Heart right ventricle (tissue), 16 donors: ENCODE data around the gene DLST. TPM values are rescaled to one million over a fixed set of nuclear protein-coding genes. Genes with fewer than 3 reads are reported as not detected.
A peak's percentile ranks its signal among the peaks of the same experiment; 100 is the strongest.

Experiments used
- ATAC-seq, 8 donors: fragments of 200-7000 bp; cut with Tn5 transposase; one replicate each; pipeline ENCODE4 v1.9.1; 2020; ENCODE audit warnings: mild to moderate bottlenecking in 8 of 8, moderate library complexity in 8 of 8, moderate number of reproducible peaks in 1 of 8
- DNase-seq, 2 donors: peaks; one replicate each; pipeline ENCODE4 v3.0.0-alpha.2; 2020
- H3K27ac ChIP-seq, 10 donors: fragments of 200-600 bp; sonication (generic) in 2 of 10; one replicate each; pipeline versions ENCODE4 v1.5.0 to v1.8.0; 2020 to 2022; ENCODE audit warnings: mild to moderate bottlenecking in 3 of 10
- H3K27me3 ChIP-seq, 7 donors: fragments of 200-600 bp; one replicate each; pipeline ENCODE4 v1.8.0; 2021 to 2022; ENCODE audit warnings: mild to moderate bottlenecking in 2 of 7
- H3K36me3 ChIP-seq, 9 donors: fragments of 200-600 bp; sonication (generic) in 1 of 9; one replicate each; pipeline versions ENCODE4 v1.5.0 to v1.8.0; 2020 to 2022; ENCODE audit warnings: mild to moderate bottlenecking in 2 of 9
- H3K4me1 ChIP-seq, 9 donors: fragments of 200-600 bp; sonication (generic) in 1 of 9; one replicate each; pipeline versions ENCODE4 v1.5.0 to v1.8.0; 2020 to 2022; ENCODE audit warnings: mild to moderate bottlenecking in 4 of 9
- H3K4me3 ChIP-seq, 10 donors: fragments of 200-600 bp; sonication (generic) in 2 of 10; one replicate each; pipeline versions ENCODE4 v1.5.0 to v1.8.0; 2020 to 2022; ENCODE audit warnings: mild to moderate bottlenecking in 7 of 10, moderate library complexity in 2 of 10
- H3K9me3 ChIP-seq, 11 donors: fragments of 200-600 bp in 10 of 11; sonication (generic) in 2 of 11; one replicate each; pipeline versions ENCODE4 v1.5.0 to v1.8.0; 2013 to 2022; ENCODE audit warnings: mild to moderate bottlenecking in 2 of 11, control low read depth in 1 of 11, moderate library complexity in 1 of 11
- WGBS, 2 donors: extraction: QIAGEN DNeasy Blood & Tissue Kit; methylation state at CpG; one replicate each; pipeline ENCODE4 v1.1.7; 2013; ENCODE audit warnings: inconsistent platforms in 1 of 2; 5-methylcytosine and 5-hydroxymethylcytosine counted together
- intact Hi-C, 10 donors: fragments of 100-400 bp; cut with DNase I; formaldehyde crosslinking; loops; one replicate each; pipeline versions ENCODE4 v1.11.1 to v1.14.2; 2022
- polyA plus RNA-seq, 2 donors: library from polyadenylated mRNA; stranded (reverse); fragments of 200-250 nt; gene quantifications; one replicate each; pipeline ENCODE4 v1.2.3, GENCODE V29; 2013
- total RNA-seq, 10 donors: library from RNA; stranded (reverse); fragmentation: NEBNext Ultra II Directional in 3 of 10; extraction: Animal tissue kit (Norgen Biotek cat#: 25700) in 3 of 10; gene quantifications; one replicate each; pipeline versions ENCODE4 v1.2.1 to v1.2.4, GENCODE V29; 2021 to 2023
- TF ChIP-seq, protein P1 (sequence below), 9 donors: fragments of 200-600 bp; sonication (generic) in 2 of 9; IDR thresholded peaks; one replicate each; pipeline versions ENCODE4 v1.5.0 to v1.8.0; 2021 to 2022; ENCODE audit warnings: antibody characterized with exemption in 9 of 9, mild to moderate bottlenecking in 5 of 9, moderate library complexity in 1 of 9
- donor health status: Arrhythmogenic right ventricular cardiomyopathy.
- donor health status: ischemic (EF 13 %, LVEDD 7.1; RV severe dilation, severe dysfunction).
- donor health status: healthy with polysubstance abuse.
- donor health status: DM: no; HTN: yes; CAD: no.
- donor health status: DM: no; HTN: no; CAD: no.
- donor health status: ischemic (EF 25% LVEDD 6.9; RV normal size, moderate dysfunction).
- donor health status: ischemic (EF 25% LVEDD 5.7; RV mildly dilated, moderate dysfunction).
- donor health status: healthy.
- donor health status: DM: yes; HTN: yes; CAD: no.
- donor health status: Ischemic cardiomyopathy.
- donor health status: ischemic (EF 35%, LVEDD 5.7; RV mildly dilated, moderate dysfunction).
- donor health status: nonischemic (EF 11% LVEDD 7.7; RV severe dilation, severe dysfunction).
- donor health status: DM: yes; HTN: yes; CAD: no.
- donor health status: PGD.
- donor health status: ischemic (EF 29% LVEDD 5.4; RV normal size, mild dysfunction).
- donor health status: nonischemic (EF 23%, LVEDD 6.1; RV moderate dilation, normal function).

The DLST gene
- total and polyA plus RNA-seq, 12 donors, result 52.5 to 273 (median 226) TPM

DNA sequence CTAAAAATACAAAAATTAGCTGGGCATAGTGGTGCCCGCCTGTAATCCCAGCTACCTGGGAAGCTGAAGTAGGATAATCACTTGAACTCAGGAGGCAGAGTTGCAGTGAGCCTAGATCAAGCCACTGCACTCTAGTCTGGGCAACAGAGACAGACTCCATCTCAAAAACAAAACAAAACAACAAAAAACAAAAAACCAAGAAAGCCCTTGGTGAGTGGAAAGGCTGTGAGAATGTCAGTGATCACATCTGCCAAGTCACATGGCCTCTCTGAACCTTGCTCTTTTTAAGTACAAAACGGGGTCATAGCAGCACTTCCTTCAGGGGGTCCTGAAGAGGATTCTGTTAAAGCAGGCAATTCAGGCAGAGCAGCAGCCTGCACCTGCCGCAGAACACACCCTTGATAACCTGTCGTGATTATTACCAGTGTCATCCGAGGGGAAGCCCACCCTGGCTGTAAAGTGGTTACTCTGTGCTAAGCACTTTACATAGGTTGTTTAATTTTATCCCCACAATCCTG, 31.7 kb downstream of the DLST start:
- ATAC-seq (no peak), DNase-seq (no peak)
- WGBS, 2 donors, result 75 to 79% methylated on average over 5 of the region's 5 CpGs
- H3K36me3 ChIP-seq, result peaks cover 0 to 2% (median 0%) of the 10 kb centered on the region in 9 donors
- H3K27me3 ChIP-seq, result no peaks in the 10 kb centered on the region
- intact Hi-C loops, result loop anchor here in 5 of 10 donors (5.0 to 10.0 kb wide), 4 partner anchors 154 to 391 kb away; partner anchors contain the start of gene ZC2HC1C (in 1 of the 5)
- H3K9me3 ChIP-seq, result no peaks in the 10 kb centered on the region
- no peak overlapping the region for H3K4me3 ChIP-seq
- H3K27ac ChIP-seq, result peak overlapping the region in 2 of 10 donors; percentile 45 to 90
- TF ChIP-seq, protein P1, sequence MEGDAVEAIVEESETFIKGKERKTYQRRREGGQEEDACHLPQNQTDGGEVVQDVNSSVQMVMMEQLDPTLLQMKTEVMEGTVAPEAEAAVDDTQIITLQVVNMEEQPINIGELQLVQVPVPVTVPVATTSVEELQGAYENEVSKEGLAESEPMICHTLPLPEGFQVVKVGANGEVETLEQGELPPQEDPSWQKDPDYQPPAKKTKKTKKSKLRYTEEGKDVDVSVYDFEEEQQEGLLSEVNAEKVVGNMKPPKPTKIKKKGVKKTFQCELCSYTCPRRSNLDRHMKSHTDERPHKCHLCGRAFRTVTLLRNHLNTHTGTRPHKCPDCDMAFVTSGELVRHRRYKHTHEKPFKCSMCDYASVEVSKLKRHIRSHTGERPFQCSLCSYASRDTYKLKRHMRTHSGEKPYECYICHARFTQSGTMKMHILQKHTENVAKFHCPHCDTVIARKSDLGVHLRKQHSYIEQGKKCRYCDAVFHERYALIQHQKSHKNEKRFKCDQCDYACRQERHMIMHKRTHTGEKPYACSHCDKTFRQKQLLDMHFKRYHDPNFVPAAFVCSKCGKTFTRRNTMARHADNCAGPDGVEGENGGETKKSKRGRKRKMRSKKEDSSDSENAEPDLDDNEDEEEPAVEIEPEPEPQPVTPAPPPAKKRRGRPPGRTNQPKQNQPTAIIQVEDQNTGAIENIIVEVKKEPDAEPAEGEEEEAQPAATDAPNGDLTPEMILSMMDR (IDR thresholded peaks at IDR 0.05), result no peak
- H3K4me1 ChIP-seq, result peaks cover 23 to 70% (median 49%) of the 10 kb centered on the region in 9 donors

DNA sequence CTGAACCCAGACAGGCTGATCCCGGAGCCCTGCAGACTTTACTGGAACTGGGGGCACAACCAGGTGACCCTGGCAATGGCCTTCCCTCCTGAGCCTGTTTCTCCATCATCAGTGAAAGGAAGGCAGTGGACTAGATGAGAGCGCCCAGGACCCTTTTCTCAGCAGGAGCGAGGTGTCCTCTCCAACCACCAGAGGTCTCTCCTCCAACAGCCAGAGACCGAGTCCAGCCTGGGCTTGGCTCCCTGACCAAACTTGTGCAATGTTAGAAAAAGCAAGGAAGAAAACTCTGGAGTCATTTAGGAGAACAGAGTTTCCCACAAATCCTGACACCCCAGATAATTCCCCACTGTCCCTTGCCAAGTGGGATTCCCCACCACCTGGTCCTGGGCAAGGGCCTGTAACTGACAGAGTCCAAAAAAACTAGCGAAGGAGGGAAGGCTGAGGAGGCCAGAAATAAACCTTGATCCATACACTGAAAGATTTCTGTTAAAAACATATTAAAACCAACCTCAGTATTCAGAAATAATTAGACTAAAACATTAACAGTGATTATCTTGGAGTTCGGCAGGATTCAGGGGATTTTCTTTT, 32.4 kb downstream of the DLST start:
- H3K4me1 ChIP-seq, result peaks cover 25 to 69% (median 49%) of the 10 kb centered on the region in 9 donors
- H3K4me3 ChIP-seq, result no peak overlapping the region
- H3K36me3 ChIP-seq, result peaks cover 0 to 3% (median 0%) of the 10 kb centered on the region in 9 donors
- whole genome bisulfite sequencing, 2 donors, result 39 to 48% methylated on average over 6 of the region's 6 CpGs
- H3K27ac ChIP-seq, result peak overlapping the region in 8 of 10 donors; percentile 8 to 90 (median 56)
- intact Hi-C loops, result loop anchor here in 8 of 10 donors (1.0 to 10.0 kb wide), 7 partner anchors 33 to 391 kb away; partner anchors contain the start of gene ZC2HC1C (in 1 of the 8)
- H3K9me3 ChIP-seq, result no peaks in the 10 kb centered on the region
- DNase-seq (peak; percentile 64 to 82), ATAC-seq (peak; percentile 38 to 72 (median 64))
- no peaks in the 10 kb centered on the region for H3K27me3 ChIP-seq
- TF ChIP-seq, protein P1 (IDR thresholded peaks at IDR 0.05), result peak; percentile 52 to 91 (median 81)

DNA sequence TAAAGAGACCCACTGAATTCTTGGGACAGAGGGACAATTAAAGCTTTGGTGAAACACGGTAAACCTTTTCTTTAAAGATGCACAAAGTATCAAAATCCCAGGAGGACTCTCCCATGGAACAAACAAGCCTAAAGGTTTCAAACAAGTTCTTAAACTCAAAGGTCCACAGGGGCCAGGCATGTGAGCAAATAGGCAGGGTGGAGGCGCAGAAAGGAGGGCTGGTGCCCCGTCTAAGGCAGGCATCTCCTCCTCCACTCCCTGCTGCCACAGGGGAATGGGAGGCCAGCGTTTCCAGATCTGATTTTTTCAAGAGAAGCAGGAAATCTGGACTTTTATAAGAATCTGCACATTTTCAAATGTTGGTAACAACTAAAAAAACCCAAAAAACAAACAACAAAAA, 33.7 kb downstream of the DLST start:
- WGBS, 2 donors, result 63 to 77% methylated on average over 4 of the region's 4 CpGs
- Histone ChIP-seq H3K4me3 (no peak overlapping the region), H3K4me1 (peaks cover 25 to 59% (median 47%) of the 10 kb centered on the region in 9 donors), H3K36me3 (peaks cover 0 to 7% (median 0%) of the 10 kb centered on the region in 9 donors), H3K27me3 (no peaks in the 10 kb centered on the region), H3K27ac (peak overlapping the region in 7 of 10 donors; percentile 19 to 90 (median 80)), H3K9me3 (no peaks in the 10 kb centered on the region)
- no peak for ATAC-seq
- TF ChIP-seq, protein P1 (IDR thresholded peaks at IDR 0.05), result no peak
- DNase-seq, result no peak
- intact Hi-C loops, result loop anchor here in 6 of 10 donors (2.0 to 10.0 kb wide), 5 partner anchors 31 to 389 kb away; no protein-coding TSS in a partner anchor

DNA sequence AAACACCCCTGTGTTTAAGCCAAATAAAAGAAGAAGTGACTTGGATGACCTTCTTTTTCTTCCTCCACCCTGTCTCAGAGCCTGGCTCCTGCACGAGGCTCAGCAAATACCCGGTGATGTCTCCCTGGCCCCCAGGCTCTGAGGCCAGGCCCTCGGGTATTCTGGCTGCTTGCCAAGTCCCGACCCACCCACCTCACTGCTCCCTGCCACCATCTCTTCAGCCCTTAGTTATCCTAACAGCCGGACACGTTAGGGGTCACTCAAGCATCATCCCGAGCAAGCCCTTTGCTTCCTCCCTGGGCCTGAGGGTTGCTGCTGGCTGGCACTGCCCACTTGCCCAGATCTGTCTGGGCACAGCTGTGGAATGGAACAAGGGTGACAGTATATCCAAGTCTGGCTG, 34.1 kb downstream of the DLST start:
- peak overlapping the region in 8 of 10 donors; percentile 73 to 90 (median 82) for H3K27ac ChIP-seq
- no peak overlapping the region for H3K4me3 ChIP-seq
- intact Hi-C loops, result loop anchor here in 6 of 10 donors (2.0 to 10.0 kb wide), 5 partner anchors 31 to 389 kb away; no protein-coding TSS in a partner anchor
- H3K36me3 ChIP-seq, result peaks cover 0 to 10% (median 0%) of the 10 kb centered on the region in 9 donors
- TF ChIP-seq, protein P1 (IDR thresholded peaks at IDR 0.05), result no peak
- 52 to 57% methylated on average over 7 of the region's 7 CpGs for WGBS, 2 donors
- H3K9me3 ChIP-seq, result no peaks in the 10 kb centered on the region
- no peak for ATAC-seq
- H3K4me1 ChIP-seq, result peaks cover 25 to 57% (median 45%) of the 10 kb centered on the region in 9 donors
- no peaks in the 10 kb centered on the region for H3K27me3 ChIP-seq
- DNase-seq, result no peak
